ENCODE measurements around the gene RAPGEF4. TPM values are rescaled to one million over a fixed set of nuclear protein-coding genes. Genes with fewer than 3 reads are reported as not detected.

Gene RAPGEF4
- total and polyA plus RNA-seq, 2 of the 13 experiments (the other 11 are each of a cell fraction or from before 2014, with no cell fraction given), result 0.78 to 0.91 TPM

GRCh38 chr2:172859581-172860335 is 124.1 kb downstream of the RAPGEF4 start:
- Histone ChIP-seq H3K4me3 (replicated peaks in 1 of 3; ENCODE audit: insufficient read depth in 1 of 3, low read depth in 2 of 3, low read length in 3 of 3) (no peak overlapping the region), H4K20me1 (ENCODE audit: insufficient read depth, low read length) (no peaks in the 10 kb centered on the region), H3K9me3 (ENCODE audit: low read length) (no peaks in the 10 kb centered on the region), H3K9ac (ENCODE audit: insufficient read depth, low read depth, low read length) (no peak overlapping the region), H3K4me1 (ENCODE audit: insufficient read depth, low read length) (0 out of 2 replicates have a peak, but pooled peaks cover 9% of the 10 kb centered on the region), H2AFZ (ENCODE audit: low read length) (no peak overlapping the region), H3K36me3 (replicated peaks in 1 of 2; ENCODE audit: control insufficient read depth in 1 of 2, insufficient read depth in 2 of 2, low read length in 2 of 2) (no peaks in the 10 kb centered on the region), H3K27ac (ENCODE audit: extremely low read length, insufficient read depth, low read length) (no peak overlapping the region), H3K4me2 (ENCODE audit: low read depth, low read length) (no peak overlapping the region), H3K27me3 (ENCODE audit: control insufficient read depth in 1 of 2, insufficient read depth in 2 of 2, low read length in 2 of 2) (peaks cover 0 to 20% of the 10 kb centered on the region in 2 experiments; a peak in 3 of 5 replicates), H3K79me2 (ENCODE audit: insufficient read depth, low read length) (no peaks in the 10 kb centered on the region)
- ChIA-PET POLR2A (no interaction called here), CTCF (ENCODE audit: low intra/inter-chr PET ratio, low total read pairs) (no interaction called here)
- no peak for FAIRE-seq
- intact Hi-C loops (cut with micrococcal nuclease; ENCODE audit: unreplicated experiment) (loop anchor here (5.0 kb wide), 1 partner anchor 163 kb away; no protein-coding TSS in a partner anchor), in situ Hi-C loops (cut with HindIII; ENCODE audit: extremely low pct_ligation_motif_present, low pct_unique_long_range_greater_than_20kb) (loop anchor here (5.0 kb wide), 1 partner anchor 73 kb away; no protein-coding TSS in a partner anchor)
- no peak for DNase-seq (ENCODE audit: low spot score)
- ATAC-seq, result no peak
- TF ChIP-seq GRHL1 (CRISPR knock-in tag; conservative IDR thresholded peaks at IDR 0.05) (no peak), ZNF740 (CRISPR knock-in tag; IDR thresholded peaks at IDR 0.05) (no peak), TMF1 (CRISPR knock-in tag; IDR thresholded peaks at IDR 0.05; ENCODE audit: low read depth) (no peak), ZNF775 (CRISPR knock-in tag; IDR thresholded peaks at IDR 0.05; ENCODE audit: borderline replicate concordance) (no peak), TBL1XR1 (IDR thresholded peaks at IDR 0.05; ENCODE audit: borderline replicate concordance, low read length, partially characterized antibody) (no peak), ZNF24 (IDR thresholded peaks at IDR 0.05) (no peak), BCL6 (CRISPR knock-in tag; IDR thresholded peaks at IDR 0.05) (no peak), TCF7L2 (IDR thresholded peaks at IDR 0.05; ENCODE audit: low read depth, low read length) (no peak)
- TF ChIP-seq, protein P1, sequence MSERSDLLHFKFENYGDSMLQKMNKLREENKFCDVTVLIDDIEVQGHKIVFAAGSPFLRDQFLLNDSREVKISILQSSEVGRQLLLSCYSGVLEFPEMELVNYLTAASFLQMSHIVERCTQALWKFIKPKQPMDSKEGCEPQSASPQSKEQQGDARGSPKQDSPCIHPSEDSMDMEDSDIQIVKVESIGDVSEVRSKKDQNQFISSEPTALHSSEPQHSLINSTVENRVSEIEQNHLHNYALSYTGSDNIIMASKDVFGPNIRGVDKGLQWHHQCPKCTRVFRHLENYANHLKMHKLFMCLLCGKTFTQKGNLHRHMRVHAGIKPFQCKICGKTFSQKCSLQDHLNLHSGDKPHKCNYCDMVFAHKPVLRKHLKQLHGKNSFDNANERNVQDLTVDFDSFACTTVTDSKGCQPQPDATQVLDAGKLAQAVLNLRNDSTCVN (CRISPR knock-in tag; IDR thresholded peaks at IDR 0.05; ENCODE audit: borderline replicate concordance), result no peak
- TF ChIP-seq, protein P2, sequence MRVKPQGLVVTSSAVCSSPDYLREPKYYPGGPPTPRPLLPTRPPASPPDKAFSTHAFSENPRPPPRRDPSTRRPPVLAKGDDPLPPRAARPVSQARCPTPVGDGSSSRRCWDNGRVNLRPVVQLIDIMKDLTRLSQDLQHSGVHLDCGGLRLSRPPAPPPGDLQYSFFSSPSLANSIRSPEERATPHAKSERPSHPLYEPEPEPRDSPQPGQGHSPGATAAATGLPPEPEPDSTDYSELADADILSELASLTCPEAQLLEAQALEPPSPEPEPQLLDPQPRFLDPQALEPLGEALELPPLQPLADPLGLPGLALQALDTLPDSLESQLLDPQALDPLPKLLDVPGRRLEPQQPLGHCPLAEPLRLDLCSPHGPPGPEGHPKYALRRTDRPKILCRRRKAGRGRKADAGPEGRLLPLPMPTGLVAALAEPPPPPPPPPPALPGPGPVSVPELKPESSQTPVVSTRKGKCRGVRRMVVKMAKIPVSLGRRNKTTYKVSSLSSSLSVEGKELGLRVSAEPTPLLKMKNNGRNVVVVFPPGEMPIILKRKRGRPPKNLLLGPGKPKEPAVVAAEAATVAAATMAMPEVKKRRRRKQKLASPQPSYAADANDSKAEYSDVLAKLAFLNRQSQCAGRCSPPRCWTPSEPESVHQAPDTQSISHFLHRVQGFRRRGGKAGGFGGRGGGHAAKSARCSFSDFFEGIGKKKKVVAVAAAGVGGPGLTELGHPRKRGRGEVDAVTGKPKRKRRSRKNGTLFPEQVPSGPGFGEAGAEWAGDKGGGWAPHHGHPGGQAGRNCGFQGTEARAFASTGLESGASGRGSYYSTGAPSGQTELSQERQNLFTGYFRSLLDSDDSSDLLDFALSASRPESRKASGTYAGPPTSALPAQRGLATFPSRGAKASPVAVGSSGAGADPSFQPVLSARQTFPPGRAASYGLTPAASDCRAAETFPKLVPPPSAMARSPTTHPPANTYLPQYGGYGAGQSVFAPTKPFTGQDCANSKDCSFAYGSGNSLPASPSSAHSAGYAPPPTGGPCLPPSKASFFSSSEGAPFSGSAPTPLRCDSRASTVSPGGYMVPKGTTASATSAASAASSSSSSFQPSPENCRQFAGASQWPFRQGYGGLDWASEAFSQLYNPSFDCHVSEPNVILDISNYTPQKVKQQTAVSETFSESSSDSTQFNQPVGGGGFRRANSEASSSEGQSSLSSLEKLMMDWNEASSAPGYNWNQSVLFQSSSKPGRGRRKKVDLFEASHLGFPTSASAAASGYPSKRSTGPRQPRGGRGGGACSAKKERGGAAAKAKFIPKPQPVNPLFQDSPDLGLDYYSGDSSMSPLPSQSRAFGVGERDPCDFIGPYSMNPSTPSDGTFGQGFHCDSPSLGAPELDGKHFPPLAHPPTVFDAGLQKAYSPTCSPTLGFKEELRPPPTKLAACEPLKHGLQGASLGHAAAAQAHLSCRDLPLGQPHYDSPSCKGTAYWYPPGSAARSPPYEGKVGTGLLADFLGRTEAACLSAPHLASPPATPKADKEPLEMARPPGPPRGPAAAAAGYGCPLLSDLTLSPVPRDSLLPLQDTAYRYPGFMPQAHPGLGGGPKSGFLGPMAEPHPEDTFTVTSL (CRISPR knock-in tag; IDR thresholded peaks at IDR 0.05; ENCODE audit: borderline replicate concordance), result no peak
- BruUV-seq (replicated peaks), result no TSS peak
- 11% methylated on average over 9 of the region's 9 CpGs for WGBS (ENCODE audit: low lambda C conversion rate)

Data from HepG2 (cell line).